ENCODE data around the gene ANKMY1.
A peak's percentile ranks its signal among the peaks of the same experiment; 100 is the strongest.

The ANKMY1 gene

DNA sequence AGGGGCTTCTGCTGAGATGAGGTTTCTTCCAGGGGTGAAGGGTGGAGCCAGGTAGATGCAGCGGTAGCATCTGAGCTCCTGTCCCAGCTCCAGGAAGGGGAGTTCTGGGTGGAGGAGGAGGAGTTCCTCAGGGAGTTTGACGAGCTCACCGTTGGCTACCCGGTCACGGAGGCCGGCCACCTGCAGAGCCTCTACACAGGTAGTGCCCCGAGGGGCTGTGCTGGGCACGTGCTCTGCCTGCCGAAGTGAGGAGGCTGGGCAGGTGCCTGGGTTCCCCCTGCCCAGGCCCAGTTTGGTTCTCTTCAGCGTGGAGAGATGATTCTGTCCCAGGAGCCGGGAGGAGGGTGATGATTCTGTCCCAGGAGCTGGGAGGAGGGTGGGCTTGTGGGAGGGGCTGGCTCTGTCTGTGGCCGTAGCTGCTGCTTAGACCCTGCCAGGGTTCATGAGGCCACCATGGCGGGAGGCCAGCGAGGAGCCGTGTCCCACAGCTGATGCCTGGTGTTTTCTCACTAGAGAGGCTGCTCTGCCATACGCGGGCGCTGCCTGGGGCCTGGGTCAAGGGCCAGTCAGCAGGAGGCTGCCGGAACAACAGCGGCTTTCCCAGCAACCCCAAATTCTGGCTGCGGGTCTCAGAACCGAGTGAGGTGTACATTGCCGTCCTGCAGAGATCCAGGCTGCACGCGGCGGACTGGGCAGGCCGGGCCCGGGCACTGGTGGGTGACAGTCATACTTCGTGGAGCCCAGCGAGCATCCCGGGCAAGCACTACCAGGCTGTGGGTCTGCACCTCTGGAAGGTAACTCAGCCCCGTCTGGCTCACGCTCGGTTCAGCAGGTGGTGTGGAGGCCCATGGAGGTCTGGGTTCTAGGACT lies 37.0 kb upstream of the ANKMY1 start:
- DNase-seq: peak in 5 of 56 donors; percentile 24 to 44 (median 43)

DNA sequence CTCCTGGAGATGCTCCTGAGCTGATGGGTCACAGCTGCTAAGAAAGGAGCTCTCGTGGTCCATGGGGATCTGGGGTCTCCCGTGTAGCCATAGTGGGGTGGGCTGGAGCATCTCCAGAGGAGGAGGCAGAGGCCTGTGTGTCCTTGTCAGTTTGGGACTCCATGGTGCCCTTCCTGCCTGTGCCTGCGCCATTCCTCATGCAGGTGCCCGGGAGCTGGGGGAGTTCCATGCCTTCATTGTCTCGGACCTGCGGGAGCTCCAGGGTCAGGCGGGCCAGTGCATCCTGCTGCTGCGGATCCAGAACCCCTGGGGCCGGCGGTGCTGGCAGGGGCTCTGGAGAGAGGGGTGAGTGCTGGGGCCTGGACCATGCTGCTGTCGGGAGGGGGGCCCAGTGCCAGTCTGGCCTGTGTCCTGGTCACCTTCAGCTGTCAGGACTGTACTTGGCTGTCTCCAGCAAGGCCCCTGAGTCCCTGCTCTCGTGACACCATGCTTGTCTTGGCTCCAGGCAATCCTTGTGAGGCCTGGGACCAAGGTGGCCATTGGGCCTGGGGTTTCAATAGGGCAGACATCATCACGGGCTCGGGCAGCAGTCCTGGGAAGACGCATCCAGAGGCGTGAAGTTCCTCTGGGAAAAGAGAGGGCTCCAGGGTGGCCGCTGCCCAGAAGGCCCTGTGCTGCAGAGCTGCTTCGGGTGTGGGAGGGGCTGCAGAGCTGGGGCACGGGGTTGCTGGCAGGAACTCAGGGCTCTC lies 36.1 kb upstream of the ANKMY1 start:
- no peak for DNase-seq

GRCh38 chr2:240593026-240593702 lies 35.4 kb upstream of the ANKMY1 start:
- DNase-seq: no peak

- DNase-seq: no peak
These were observed 34.0 kb upstream of the ANKMY1 start for GRCh38 chr2:240591784-240592183.

GRCh38 chr2:240591226-240591625 lies 33.4 kb upstream of the ANKMY1 start:
- DNase-seq: no peak

- DNase-seq: no peak
These were observed 32.9 kb upstream of the ANKMY1 start for GRCh38 chr2:240590681-240591111.

DNA sequence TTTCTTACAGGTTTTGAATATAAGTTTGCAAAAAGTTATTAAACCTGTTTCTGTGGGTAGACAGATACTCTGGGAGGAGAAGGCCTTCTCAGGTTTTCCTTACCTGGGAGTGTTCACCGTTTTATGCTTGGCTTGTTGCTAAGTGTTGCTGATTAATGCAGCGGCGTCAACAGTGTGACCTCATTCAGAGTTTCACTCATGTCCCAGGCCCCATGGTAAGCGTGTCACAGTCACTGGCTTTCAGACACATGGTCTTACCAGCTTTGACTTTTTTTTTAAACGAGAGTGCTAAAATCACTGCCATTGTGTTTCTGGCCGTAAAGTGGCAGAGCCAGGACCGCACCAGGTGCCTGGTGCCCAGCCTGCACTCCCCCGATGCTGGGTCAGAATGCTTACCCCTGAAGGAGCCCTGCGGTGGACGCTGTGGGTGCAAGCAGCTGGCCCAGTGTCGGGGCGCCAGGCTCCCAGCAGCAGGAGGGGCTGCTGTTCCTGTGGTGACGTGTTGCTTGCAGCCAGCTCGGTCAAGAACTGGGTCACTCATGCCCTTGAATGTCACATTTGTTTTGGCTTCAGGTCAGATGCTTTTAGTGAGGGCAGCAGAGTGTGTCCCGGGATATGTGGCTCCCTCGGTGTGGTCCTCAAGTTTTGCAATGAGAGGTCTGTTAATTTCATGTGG lies 32.2 kb upstream of the ANKMY1 start:
- no peak for DNase-seq

DNA sequence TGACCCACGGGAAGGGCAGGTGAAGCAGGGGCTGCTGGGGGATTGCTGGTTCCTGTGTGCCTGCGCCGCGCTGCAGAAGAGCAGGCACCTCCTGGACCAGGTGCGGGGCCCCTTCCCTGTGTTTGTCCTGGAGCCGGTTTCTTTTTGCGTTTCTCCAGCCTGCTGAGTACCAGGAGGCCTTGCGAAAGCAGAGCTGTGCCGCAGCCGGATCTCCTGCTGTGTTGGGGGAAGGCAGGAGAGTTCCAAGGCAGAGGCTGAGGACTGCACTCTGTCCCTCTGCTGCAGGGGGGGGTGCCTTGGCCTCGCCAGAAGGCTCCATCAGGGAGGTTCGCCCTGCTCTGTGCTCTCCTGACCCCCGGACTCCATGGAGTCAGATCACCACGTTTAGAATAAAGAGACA lies 31.6 kb upstream of the ANKMY1 start:
- DNase-seq: no peak

DNA sequence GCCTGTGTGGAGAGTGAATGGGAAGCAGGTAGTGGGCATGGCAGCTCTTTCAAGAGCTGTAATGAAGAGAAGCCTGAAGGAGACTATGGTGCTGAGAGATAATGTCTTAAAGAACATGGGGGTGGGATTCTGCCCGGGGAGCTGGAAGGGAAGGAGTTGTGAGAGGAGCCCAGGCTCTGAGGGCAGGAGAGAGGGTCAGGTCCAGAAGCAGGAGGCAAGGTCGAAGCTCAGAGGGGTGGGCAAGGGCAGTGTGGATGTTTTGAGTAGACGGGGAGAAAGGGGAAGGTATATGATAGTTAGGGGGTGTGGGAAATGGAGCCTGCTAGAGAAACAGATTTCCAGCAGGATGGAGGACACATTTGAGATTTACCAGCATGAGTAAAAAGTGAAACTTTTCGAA lies 30.9 kb upstream of the ANKMY1 start:
- DNase-seq: no peak

GRCh38 chr2:240588006-240588655 lies 30.3 kb upstream of the ANKMY1 start:
- DNase-seq: no peak

GRCh38 chr2:240586919-240587800 lies 29.4 kb upstream of the ANKMY1 start:
- DNase-seq: no peak

DNA sequence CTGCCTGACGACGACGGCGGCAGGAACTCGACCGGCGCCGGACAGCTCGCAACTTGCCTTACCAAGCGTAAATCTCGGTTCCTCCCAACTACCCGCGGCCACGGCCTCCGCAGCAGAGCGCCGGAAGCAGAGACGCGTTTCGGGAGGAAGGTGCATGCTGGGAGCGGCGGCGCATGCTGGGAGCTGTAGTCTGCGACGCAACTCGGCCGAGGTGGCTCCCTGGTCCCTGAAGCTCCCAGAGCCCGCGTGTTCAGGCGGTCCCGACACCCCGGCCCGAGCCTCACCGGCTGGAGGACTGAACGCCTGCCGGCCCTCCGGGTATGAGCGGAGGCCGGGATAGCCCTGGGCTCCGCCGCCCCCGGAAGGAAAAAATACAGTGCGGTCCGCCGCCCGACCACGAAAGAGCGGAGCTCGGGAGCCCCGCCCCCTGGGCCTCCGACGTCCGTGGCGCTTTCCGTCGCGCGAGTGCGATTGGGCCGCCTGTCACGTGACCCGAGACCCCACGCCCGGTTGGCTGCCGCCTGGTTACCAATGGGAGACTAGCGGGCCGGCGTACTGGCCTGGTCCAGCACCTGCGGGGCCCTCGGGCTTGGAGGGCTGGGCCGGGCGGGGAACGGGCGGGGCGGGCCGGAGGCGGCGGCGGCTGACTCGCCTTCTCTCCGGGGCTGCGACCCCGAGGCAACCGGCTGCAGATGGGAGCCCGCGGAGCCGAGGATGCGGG lies 28.6 kb upstream of the ANKMY1 start, which contains the start of gene CAPN10:
Gene CAPN10 (plus strand): TSS at position 537 of the 721 bp plus-strand sequence. CDS start 178 bp downstream, at position 715.
- DNase-seq: peak; percentile 86 to 100 (median 97)

DNA sequence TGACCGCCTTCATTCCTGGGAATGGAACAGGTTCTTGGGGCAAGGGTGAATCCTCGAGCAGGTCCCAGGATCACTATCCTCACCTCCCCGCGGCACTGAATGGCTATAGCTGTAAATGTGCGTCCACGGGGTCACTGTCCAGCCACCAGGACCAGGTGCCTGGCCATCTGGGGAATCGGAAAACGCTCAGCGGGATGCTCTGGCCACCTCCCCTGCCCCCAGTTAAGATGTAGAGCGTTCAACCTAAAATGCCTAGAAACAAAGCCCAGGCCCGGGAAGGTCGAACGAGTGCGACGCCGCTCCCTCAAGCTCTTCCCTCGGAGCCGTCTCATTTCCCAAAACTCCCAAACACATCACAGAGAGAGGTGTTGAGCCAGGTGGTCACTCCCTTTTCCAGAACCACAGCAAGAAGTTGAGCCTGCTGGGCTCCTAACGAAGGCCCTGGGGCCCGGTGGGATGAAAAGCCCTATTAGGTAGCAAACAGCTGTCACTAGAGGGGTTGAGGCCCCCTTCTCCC lies 28.0 kb upstream of the ANKMY1 start:
- no peak for DNase-seq

DNA sequence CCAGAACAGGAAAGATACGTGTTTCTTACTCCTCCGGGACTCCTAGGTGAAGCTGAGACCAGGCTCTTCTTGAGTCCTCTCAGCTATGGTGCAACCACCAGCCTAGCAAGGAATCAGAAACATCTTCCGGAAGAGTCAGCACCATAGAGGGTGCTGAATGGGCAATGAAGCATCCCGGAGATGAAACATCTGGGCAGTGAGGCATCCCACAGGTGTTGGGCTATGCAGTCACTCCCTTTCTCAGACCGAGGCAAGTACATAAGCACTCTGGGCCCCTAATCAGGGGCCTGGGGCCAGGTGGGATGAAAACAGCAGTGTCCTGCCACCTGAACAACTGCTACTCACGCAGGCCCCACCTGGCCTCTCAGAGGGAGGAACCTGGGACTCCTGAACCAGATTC lies 27.3 kb upstream of the ANKMY1 start:
- no peak for DNase-seq

DNA sequence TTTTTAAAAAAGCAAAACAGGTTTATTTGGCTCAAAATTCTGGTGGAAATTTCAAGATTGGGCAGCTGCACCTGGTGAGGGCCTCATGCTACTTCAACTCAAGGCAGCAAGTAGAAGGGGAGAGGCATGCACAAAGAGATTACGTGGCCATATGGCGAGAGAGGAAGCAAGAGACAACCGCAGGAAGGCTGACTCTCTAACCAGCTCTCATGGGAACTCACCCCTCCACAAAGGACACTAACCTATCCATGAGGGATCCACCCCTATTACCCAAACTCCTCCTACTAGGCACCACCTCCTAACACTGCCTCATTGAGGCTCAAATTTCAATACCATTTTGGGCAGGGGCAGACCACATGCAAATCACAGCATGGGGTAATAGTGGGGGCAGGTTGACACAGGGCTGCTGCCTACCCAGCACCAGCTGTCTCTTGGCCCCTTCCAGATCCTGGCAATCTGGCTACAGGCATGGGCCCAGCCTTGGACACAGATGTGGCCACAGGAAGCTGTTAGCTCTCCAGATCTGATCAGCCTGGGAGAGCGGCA lies 26.8 kb upstream of the ANKMY1 start:
- DNase-seq: no peak

DNA sequence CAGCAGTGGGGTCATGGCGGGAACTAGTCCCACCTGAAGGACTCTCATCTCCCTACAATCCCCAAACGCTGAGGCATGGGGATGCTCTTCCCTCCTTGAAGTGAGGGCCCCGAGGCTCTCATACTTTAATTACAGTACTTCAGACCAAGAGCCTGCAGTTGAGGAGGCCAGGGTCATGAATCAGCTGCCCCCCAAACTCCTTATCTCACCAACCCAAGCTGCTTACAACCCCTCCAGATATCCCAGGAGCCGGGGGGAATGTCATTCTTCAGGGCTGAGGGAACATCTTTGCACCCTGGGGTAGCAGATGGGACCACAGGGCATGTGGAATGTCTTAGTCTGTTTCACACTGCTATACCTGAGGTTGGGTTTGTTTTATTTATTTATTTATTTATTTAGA lies 26.0 kb upstream of the ANKMY1 start:
- no peak for DNase-seq

DNA sequence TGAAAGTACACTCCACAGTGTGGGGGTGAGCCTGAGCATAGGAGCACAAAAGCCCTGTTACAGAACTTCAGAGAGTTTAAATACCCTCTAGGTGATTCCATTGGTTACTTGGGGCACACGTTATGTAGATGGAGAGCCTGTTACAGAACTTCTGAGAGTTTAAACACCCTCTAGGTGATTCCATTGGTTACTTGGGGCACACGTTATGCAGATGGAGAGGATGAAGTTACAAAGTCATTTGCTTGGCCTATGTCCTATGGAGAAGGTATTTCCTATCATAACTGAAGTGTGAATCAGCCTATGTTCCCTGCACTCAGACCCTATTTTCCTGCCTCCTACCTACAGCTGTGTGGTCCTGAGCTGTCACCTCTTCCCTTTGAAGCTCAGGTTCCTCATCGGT lies 25.0 kb upstream of the ANKMY1 start:
- no peak for DNase-seq

DNA sequence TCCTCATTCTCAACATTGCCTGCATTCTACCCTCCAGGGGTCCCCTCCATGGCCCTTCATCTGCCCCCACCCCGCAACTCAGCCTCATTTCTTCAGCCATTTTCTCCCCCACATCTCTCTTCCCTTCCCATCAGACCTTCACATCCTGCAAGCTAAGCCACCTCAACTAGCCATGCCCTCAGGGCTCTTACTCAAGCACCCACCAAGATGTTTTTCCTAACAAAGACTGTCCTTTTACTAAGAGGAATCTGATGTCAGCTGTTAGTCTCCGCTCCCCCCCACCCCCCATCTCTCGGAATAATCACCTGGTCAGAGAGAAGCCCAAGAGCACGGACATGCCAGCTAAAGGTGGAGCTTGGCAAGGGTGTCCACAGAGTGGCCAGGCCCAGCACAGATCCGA lies 24.0 kb upstream of the ANKMY1 start:
- no peak for DNase-seq

All from amygdala (tissue), 56 donors.